Endometrial microvascular endothelial cells (primary cell): ENCODE data around the gene COL25A1. TPM values are rescaled to one million over a fixed set of nuclear protein-coding genes. Genes with fewer than 3 reads are reported as not detected.

Source experiments
- in situ Hi-C: cut with HindIII; loops from 2 replicates; pipeline ENCODE4 v1.10.0; 2017; ENCODE audit warnings: low sequenced_read_pairs, low pct_unique_long_range_greater_than_20kb; ENCODE audit errors: inconsistent ontology term
- total RNA-seq: library from RNA; depleted of rRNA; stranded (reverse); fragments of >200 nt; gene quantifications from one replicate; pipeline ENCODE4 v1.2.3, GENCODE V29; 2015; ENCODE audit errors: inconsistent ontology term

Gene COL25A1
- total RNA-seq, 1 donor from 2014 or later = 4.3 TPM

GRCh38 chr4:109232681-109233080 is 69.8 kb downstream of the COL25A1 start:
- in situ Hi-C loops = no loop called here

- in situ Hi-C loops = no loop called here
These were observed 71.1 kb downstream of the COL25A1 start for GRCh38 chr4:109231331-109231730.

GRCh38 chr4:109229028-109229427 is 73.4 kb downstream of the COL25A1 start:
- in situ Hi-C loops = no loop called here

GRCh38 chr4:109218288-109218687 is 84.2 kb downstream of the COL25A1 start:
- in situ Hi-C loops = no loop called here

GRCh38 chr4:109216085-109216696 is 86.3 kb downstream of the COL25A1 start:
- in situ Hi-C loops = no loop called here

- in situ Hi-C loops = no loop called here
These were observed 87.0 kb downstream of the COL25A1 start for GRCh38 chr4:109215506-109215905.

- in situ Hi-C loops = no loop called here
These were observed 87.7 kb downstream of the COL25A1 start for GRCh38 chr4:109214622-109215301.

GRCh38 chr4:109213056-109213455 is 89.4 kb downstream of the COL25A1 start:
- in situ Hi-C loops = no loop called here

GRCh38 chr4:109211671-109212070 is 90.8 kb downstream of the COL25A1 start:
- in situ Hi-C loops = no loop called here

- in situ Hi-C loops = no loop called here
These were observed 92.8 kb downstream of the COL25A1 start for GRCh38 chr4:109209647-109210046.

GRCh38 chr4:109207898-109208297 is 94.6 kb downstream of the COL25A1 start:
- in situ Hi-C loops = no loop called here

GRCh38 chr4:109207061-109207460 is 95.4 kb downstream of the COL25A1 start:
- in situ Hi-C loops = no loop called here

GRCh38 chr4:109206620-109207019 is 95.8 kb downstream of the COL25A1 start:
- in situ Hi-C loops = no loop called here

GRCh38 chr4:109205186-109205585 is 97.3 kb downstream of the COL25A1 start:
- in situ Hi-C loops = no loop called here

GRCh38 chr4:109199585-109199984 is 102.9 kb downstream of the COL25A1 start:
- in situ Hi-C loops = no loop called here

- in situ Hi-C loops = no loop called here
These were observed 106.8 kb downstream of the COL25A1 start for GRCh38 chr4:109195646-109196045.

- in situ Hi-C loops = no loop called here
These were observed 111.2 kb downstream of the COL25A1 start for GRCh38 chr4:109191216-109191615.

GRCh38 chr4:109186458-109186945 is 116.0 kb downstream of the COL25A1 start:
- in situ Hi-C loops = no loop called here

GRCh38 chr4:109185951-109186350 is 116.5 kb downstream of the COL25A1 start:
- in situ Hi-C loops = no loop called here

- in situ Hi-C loops = no loop called here
These were observed 116.9 kb downstream of the COL25A1 start for GRCh38 chr4:109185548-109185947.
